GM18505 (cell line): ENCODE measurements around the gene SSR4.
"Not testable (repeated sequence)": the region's sequence is repeated elsewhere in the genome, so short reads cannot be mapped to it uniquely, and the experiment has no call there.

ENCODE experiments used
- ATAC-seq: cut with Tn5 transposase; IDR thresholded peaks from one replicate; pipeline ENCODE4 v1.9.1; 2021; ENCODE audit not compliant: unreplicated experiment
- POLR2A ChIP-seq: IDR thresholded peaks from 4 replicates; pipeline ENCODE4 v1.6.1; 2011; ENCODE audit warnings: borderline replicate concordance; ENCODE audit not compliant: insufficient read depth, insufficient read length; ENCODE audit errors: extremely low read depth

Gene SSR4

GRCh38 chrX:153814591-153815315 is 20.3 kb downstream of the SSR4 start:
- no peak for ATAC-seq
- TF ChIP-seq POLR2A, result no peak

- no peak for TF ChIP-seq POLR2A
- ATAC-seq, result no peak
These were observed 22.6 kb downstream of the SSR4 start for GRCh38 chrX:153816831-153817690.

GRCh38 chrX:153818064-153818463 is 23.6 kb downstream of the SSR4 start:
- ATAC-seq, result not testable (repeated sequence)

- no peak for TF ChIP-seq POLR2A
- ATAC-seq, result no peak
These were observed 24.3 kb downstream of the SSR4 start for GRCh38 chrX:153818571-153819383.

GRCh38 chrX:153819384-153820040 is 25.0 kb downstream of the SSR4 start:
- TF ChIP-seq POLR2A, result no peak

GRCh38 chrX:153820601-153821000 is 26.1 kb downstream of the SSR4 start:
- TF ChIP-seq POLR2A, result no peak
- no peak for ATAC-seq

More at GRCh38 chrX:153819384-153820040, 25.0 kb downstream of the SSR4 start:
- no peak for ATAC-seq

- TF ChIP-seq POLR2A, result no peak
- ATAC-seq, result no peak
These were observed 26.6 kb downstream of the SSR4 start for GRCh38 chrX:153821066-153821465.

- no peak for ATAC-seq
- no peak for TF ChIP-seq POLR2A
These were observed 29.9 kb downstream of the SSR4 start for GRCh38 chrX:153824348-153824747.

- ATAC-seq, result no peak
- TF ChIP-seq POLR2A, result no peak
These were observed 30.6 kb downstream of the SSR4 start for GRCh38 chrX:153825042-153825441.

- no peak for TF ChIP-seq POLR2A
- ATAC-seq, result no peak
These were observed 32.5 kb downstream of the SSR4 start for GRCh38 chrX:153827016-153827415.

- TF ChIP-seq POLR2A, result no peak
- no peak for ATAC-seq
These were observed 33.4 kb downstream of the SSR4 start for GRCh38 chrX:153827903-153828302.

GRCh38 chrX:153828308-153828707 is 33.8 kb downstream of the SSR4 start:
- ATAC-seq, result no peak
- no peak for TF ChIP-seq POLR2A

GRCh38 chrX:153828723-153829548 is 34.5 kb downstream of the SSR4 start:
- no peak for TF ChIP-seq POLR2A
- ATAC-seq, result no peak

- no peak for ATAC-seq
- no peak for TF ChIP-seq POLR2A
These were observed 35.0 kb downstream of the SSR4 start for GRCh38 chrX:153829549-153829798.
